Neural cell (in vitro differentiated cells): ENCODE results near the gene ERFL. TPM values are rescaled to one million over a fixed set of nuclear protein-coding genes. Genes with fewer than 3 reads are reported as not detected.

Experiments used
- H2AFZ ChIP-seq: fragments of 200-600, 300-800 bp; sonication (generic), shearing (Covaris generic); 2 replicates; pipeline ENCODE4 v1.6.0; 2014; ENCODE audit warnings: low read depth, mild to moderate bottlenecking, antibody characterized with exemption, low read length, moderate library complexity
- H3F3A ChIP-seq: fragments of 200-600 bp; shearing (Covaris generic); 2 replicates; pipeline ENCODE4 v1.6.1; 2016; ENCODE audit warnings: mild to moderate bottlenecking, moderate library complexity, mixed read lengths, antibody characterized with exemption, low read length; ENCODE audit not compliant: insufficient read depth, poor library complexity, severe bottlenecking
- H3K27ac ChIP-seq: fragments of 200-600, 300-800 bp; sonication (generic), shearing (Covaris generic); 2 replicates; pipeline ENCODE4 v1.5.1; 2014; ENCODE audit warnings: mild to moderate bottlenecking, low read length, moderate library complexity
- H3K27me3 ChIP-seq: fragments of 300-800, 200-600 bp; sonication (generic), shearing (Covaris generic); 2 replicates; pipeline ENCODE4 v1.6.0; 2014; ENCODE audit warnings: mild to moderate bottlenecking, low read depth, low read length, moderate library complexity; ENCODE audit not compliant: insufficient read depth
- H3K36me3 ChIP-seq: fragments of 300-800, 200-600 bp; sonication (generic), shearing (Covaris generic); 2 replicates; pipeline ENCODE4 v1.5.1; 2014; ENCODE audit warnings: mild to moderate bottlenecking, antibody characterized with exemption, low read length, moderate library complexity; ENCODE audit not compliant: insufficient read depth
- H3K4me2 ChIP-seq: fragments of 300-800, 200-600 bp; sonication (generic), shearing (Covaris generic); 2 replicates; pipeline ENCODE4 v1.6.0; 2014; ENCODE audit warnings: mild to moderate bottlenecking, low read length
- H3K4me3 ChIP-seq: fragments of 300-800, 200-600 bp; sonication (generic), shearing (Covaris generic); 2 replicates; pipeline ENCODE4 v1.5.1; 2014; ENCODE audit warnings: mild to moderate bottlenecking, low read length, moderate library complexity
- H3K79me2 ChIP-seq: fragments of 200-600 bp; shearing (Covaris generic); replicated peaks from 2 replicates; pipeline ENCODE4 v1.6.0; 2014; ENCODE audit warnings: mild to moderate bottlenecking, low read length, moderate library complexity; ENCODE audit not compliant: insufficient read depth
- H3K9ac ChIP-seq: fragments of 300-800, 200-600 bp; sonication (generic), shearing (Covaris generic); 2 replicates; pipeline ENCODE4 v1.6.1; 2016; ENCODE audit warnings: mild to moderate bottlenecking, low read length, mixed read lengths
- H3K9me2 ChIP-seq: fragments of 200-600 bp; shearing (Covaris generic); 2 replicates; pipeline ENCODE4 v1.6.1; 2016; ENCODE audit warnings: mild to moderate bottlenecking, low read length, mixed read lengths; ENCODE audit not compliant: insufficient read depth
- H3K9me3 ChIP-seq: fragments of 200-600, 300-800 bp; sonication (generic), shearing (Covaris generic); 2 replicates; pipeline ENCODE4 v1.6.1; 2016; ENCODE audit warnings: mild to moderate bottlenecking, mixed run types, low read length, moderate library complexity, mixed read lengths
- H4K20me1 ChIP-seq: fragments of 200-600 bp; shearing (Covaris generic); 2 replicates; pipeline ENCODE4 v1.6.1; 2016; ENCODE audit warnings: mild to moderate bottlenecking, mixed run types; ENCODE audit not compliant: insufficient read depth
- CTCF ChIP-seq: fragments of 450-650 bp; IDR thresholded peaks from 2 replicates; pipeline ENCODE4 v1.5.1; 2014; ENCODE audit warnings: antibody characterized with exemption, mild to moderate bottlenecking, moderate library complexity; ENCODE audit not compliant: poor library complexity, severe bottlenecking
- EP300 ChIP-seq: fragments of 450-650 bp; conservative IDR thresholded peaks from 2 replicates; pipeline ENCODE4 v1.6.1; 2014; ENCODE audit warnings: antibody characterized with exemption, mild to moderate bottlenecking, moderate library complexity; ENCODE audit not compliant: poor library complexity, severe bottlenecking
- EZH2 ChIP-seq: fragments of 200-600, 300-800 bp; shearing (Covaris generic), sonication (generic); IDR thresholded peaks from 2 replicates; pipeline ENCODE4 v1.6.1; 2014; ENCODE audit warnings: antibody characterized with exemption, low read length, borderline replicate concordance, mild to moderate bottlenecking; ENCODE audit not compliant: insufficient read depth, poor library complexity, severe bottlenecking
- MXI1 ChIP-seq: fragments of 450-650 bp; conservative IDR thresholded peaks from 2 replicates; pipeline ENCODE4 v1.6.1; 2014; ENCODE audit warnings: antibody characterized with exemption, mild to moderate bottlenecking; ENCODE audit not compliant: poor library complexity, severe bottlenecking
- POLR2AphosphoS5 ChIP-seq: IDR thresholded peaks from 2 replicates; pipeline ENCODE4 v1.6.1; 2012
- RAD21 ChIP-seq: fragments of 450-650 bp; conservative IDR thresholded peaks from 2 replicates; pipeline ENCODE4 v1.6.1; 2014; ENCODE audit warnings: antibody characterized with exemption, mild to moderate bottlenecking, moderate library complexity
- REST ChIP-seq: IDR thresholded peaks from 2 replicates; pipeline ENCODE4 v1.6.1; 2012; ENCODE audit warnings: borderline replicate concordance
- SMC3 ChIP-seq: fragments of 450-650 bp; conservative IDR thresholded peaks from 2 replicates; pipeline ENCODE4 v1.6.1; 2014; ENCODE audit warnings: antibody characterized with exemption, mild to moderate bottlenecking, moderate library complexity; ENCODE audit not compliant: poor library complexity
- TAF1 ChIP-seq: IDR thresholded peaks from 2 replicates; pipeline ENCODE4 v1.6.1; 2012; ENCODE audit warnings: low read depth
- polyA plus RNA-seq: library from polyadenylated mRNA; depleted of rRNA; stranded (reverse); fragments of >200 nt; gene quantifications from 2 replicates; pipeline ENCODE4 v1.2.3, GENCODE V29; 2014

Gene ERFL
- polyA plus RNA-seq, 1 donor from 2014 or later = 0.31 TPM

- H3K79me2 ChIP-seq = no peaks in the 10 kb centered on the region
- H3K9ac ChIP-seq = no peak overlapping the region
- H3K4me3 ChIP-seq = no peak overlapping the region
- H3F3A ChIP-seq = no peaks in the 10 kb centered on the region
- H3K4me2 ChIP-seq = no peak overlapping the region
- H3K27ac ChIP-seq = no peak overlapping the region
- no peak overlapping the region for H2AFZ ChIP-seq
- no peaks in the 10 kb centered on the region for H3K9me3 ChIP-seq
- no peak for TF ChIP-seq SMC3
- TF ChIP-seq TAF1 = no peak
- TF ChIP-seq POLR2AphosphoS5 = no peak
- TF ChIP-seq EP300 = no peak
- TF ChIP-seq EZH2 = no peak
- no peak for TF ChIP-seq RAD21
- no peak for TF ChIP-seq MXI1
- no peak for TF ChIP-seq REST
- no peak for TF ChIP-seq CTCF
- H4K20me1 ChIP-seq = no peaks in the 10 kb centered on the region
- no peaks in the 10 kb centered on the region for H3K9me2 ChIP-seq
- H3K36me3 ChIP-seq = no peaks in the 10 kb centered on the region
- H3K27me3 ChIP-seq = no peaks in the 10 kb centered on the region
Measured at GRCh38 chr19:41965106-41965505, 36.9 kb upstream of the ERFL start.

GRCh38 chr19:41960973-41961372 lies 32.7 kb upstream of the ERFL start:
- H3K9ac ChIP-seq = no peak overlapping the region
- no peaks in the 10 kb centered on the region for H3K36me3 ChIP-seq
- no peaks in the 10 kb centered on the region for H3K9me2 ChIP-seq
- no peaks in the 10 kb centered on the region for H3F3A ChIP-seq
- H3K4me2 ChIP-seq = no peak overlapping the region
- no peaks in the 10 kb centered on the region for H3K79me2 ChIP-seq
- H4K20me1 ChIP-seq = no peaks in the 10 kb centered on the region
- H3K27ac ChIP-seq = no peak overlapping the region
- no peak for TF ChIP-seq CTCF
- TF ChIP-seq SMC3 = no peak
- no peak for TF ChIP-seq MXI1
- TF ChIP-seq EZH2 = no peak
- TF ChIP-seq RAD21 = no peak
- TF ChIP-seq REST = no peak
- no peak for TF ChIP-seq EP300
- no peak for TF ChIP-seq TAF1
- no peak for TF ChIP-seq POLR2AphosphoS5
- no peak overlapping the region for H2AFZ ChIP-seq
- H3K4me3 ChIP-seq = no peak overlapping the region
- no peaks in the 10 kb centered on the region for H3K27me3 ChIP-seq
- H3K9me3 ChIP-seq = no peaks in the 10 kb centered on the region
